ENCODE data around the gene OST4.

The OST4 gene

DNA sequence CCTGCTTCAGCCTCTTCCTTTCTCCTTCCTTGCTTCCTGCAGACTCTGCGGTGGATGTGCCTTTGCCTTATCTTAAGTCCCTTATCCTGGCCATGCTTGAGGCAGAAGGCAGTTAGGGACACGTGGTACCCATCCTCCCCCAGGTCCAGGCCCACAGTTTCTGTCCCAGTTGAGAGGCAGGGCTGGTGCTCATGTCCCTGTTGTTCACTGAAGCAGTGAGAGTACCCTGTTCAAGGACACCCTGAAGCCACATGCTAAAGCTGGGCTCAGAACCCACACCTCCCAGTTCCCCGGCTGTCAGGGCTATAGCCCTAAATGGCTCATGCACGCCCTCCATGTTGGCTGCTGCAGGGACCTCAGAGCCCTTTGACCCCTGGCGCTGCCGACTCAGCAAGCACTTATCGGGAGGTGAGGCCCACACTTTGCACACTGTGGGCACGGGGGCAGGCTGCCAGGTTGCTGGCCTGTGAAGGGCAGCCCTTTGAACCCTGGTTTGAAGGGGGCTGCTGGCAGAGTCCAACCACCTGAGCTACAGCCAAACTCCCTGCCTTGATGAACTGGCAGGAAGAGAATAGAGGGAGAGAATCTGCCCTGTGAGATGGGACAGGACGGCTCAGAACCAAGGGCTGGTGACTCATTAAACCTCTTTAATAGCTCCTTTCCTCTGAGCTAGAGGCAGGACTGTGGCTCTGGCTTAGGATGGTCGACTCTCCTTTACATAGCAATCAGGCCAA is 21.4 kb upstream of the OST4 start:
- DNase-seq, result no peak

DNA sequence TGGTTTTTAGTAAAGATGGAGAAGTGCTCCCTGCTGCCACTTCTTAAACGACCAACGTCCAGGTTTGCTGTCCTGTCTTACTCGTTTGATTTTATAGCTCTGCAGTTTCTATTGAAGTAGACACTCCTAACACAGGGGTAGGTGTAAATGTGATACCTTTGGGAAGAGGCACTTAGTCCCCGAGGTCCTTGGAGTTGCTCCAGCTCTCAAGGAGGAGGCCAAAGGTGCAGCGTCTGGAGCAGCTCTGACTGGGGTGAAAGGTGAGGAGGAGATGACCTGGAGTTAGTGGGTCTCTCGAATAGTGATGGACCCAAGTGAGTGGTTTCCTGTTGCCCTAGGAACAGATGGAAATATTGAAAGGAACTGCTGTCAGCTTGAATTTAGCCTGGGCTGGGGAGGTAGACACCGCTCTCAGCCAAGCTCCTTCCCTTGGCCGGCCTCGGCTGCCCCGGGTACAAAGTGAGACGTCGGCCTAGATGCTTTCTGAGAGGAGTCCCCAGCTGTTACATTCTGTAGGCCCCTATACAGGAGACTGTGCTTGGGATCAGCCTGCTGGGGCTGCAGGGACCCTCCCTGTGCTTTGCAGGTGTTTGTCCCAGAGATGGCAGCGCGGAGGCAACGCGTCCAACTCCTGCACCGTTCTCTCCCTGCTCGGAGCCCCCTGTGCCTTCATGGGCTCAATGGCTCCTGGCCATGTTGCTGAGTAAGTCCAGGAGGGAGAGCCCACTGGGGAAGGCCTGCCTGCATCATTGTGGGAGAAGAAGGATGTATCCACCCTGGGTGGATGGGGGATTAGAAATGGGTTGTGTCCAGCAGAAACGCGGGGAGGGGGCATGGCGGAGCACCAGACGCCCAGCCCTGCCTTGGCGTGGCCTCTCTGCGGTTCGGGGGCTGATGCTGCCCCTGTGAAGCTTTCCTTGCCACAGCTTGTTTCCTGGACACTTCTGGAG is 20.6 kb upstream of the OST4 start:
- no peak for DNase-seq

DNA sequence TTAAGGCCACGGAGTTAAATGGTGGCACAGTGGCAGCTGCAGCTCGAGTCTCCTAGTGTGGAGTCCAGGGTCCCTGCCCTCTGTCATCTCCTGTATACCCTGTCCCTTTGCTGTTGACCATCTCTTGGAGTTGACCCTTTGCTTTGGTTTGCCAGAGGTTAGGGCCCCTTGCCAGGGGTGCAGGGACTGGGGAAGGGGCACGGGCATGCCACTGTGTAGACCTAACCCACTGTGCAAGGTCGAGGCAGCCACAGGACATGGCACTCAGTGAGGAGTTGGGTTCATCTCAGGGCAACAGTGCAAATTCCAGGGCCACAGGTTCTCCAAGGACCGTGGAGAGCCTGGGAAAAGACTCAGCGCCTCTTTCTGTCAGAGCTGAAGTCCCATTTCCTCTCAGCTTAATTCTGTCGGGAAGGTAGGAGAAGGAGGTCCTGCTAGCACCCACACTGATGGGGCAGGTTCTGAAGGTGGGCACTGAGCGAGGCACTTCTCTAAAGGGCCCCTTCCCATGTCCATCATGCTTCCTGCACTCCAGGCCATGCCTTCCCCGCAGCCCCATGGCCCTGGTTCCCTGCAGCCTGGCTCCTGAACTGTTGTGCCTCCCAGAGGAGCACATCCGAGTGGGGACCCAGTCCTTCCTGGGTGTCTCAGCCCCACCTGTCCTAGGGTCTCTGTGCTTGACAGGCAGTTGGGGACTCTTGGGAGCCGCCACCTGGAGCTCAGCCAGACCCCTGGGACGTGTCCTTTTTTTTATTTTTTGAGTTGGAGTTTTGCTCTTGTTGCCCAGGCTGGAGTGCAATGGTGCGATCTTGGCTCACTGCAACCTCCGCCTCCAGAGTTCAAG is 17.9 kb upstream of the OST4 start:
- DNase-seq, result no peak

DNA sequence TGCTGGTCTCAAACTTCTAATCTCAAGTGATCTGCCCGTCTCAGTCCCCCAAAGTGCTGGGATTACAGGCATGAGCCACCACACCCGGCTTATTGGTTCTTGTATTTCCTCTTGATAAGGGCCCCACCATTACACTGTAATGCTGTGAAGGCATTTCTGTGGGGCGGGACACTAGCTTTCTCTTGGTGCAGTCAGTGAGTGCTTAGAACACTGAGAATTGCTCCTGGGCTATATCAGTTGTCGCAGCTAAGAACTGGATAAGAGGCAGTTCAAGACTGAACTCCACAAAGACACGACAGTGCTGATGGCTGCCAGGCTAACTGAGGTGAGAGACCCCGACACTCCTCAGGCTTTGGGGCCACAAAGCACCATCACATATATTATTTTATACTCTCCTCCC is 17.2 kb upstream of the OST4 start:
- no peak for DNase-seq

DNA sequence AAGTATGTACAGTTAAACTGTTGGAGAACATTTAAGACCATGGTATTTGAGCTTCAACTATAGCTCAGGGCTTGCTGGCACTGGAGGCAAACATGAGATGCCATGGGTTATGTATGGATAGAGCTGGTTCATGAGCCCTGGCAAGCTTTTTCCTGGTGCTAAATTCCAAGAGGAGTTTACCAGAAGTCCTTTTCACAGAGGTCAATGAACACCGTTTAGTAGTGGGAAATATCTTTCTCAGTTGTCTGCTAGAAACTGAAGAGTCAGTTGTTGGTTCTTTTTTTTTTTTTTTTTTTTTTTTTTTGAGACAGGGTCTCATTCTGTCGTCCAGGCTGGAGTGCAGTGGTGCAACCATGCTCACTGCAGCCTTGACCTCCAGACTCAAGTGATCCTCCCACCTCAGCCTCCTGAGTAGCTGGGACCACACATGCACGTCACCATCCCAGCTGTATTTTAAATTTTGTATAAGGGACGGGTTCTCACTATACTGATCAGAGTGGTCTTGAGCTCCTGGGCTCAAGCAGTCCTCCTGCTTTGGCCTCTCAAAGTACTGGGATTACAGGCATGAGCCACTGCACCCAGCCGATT is 16.5 kb upstream of the OST4 start:
- no peak for DNase-seq

DNA sequence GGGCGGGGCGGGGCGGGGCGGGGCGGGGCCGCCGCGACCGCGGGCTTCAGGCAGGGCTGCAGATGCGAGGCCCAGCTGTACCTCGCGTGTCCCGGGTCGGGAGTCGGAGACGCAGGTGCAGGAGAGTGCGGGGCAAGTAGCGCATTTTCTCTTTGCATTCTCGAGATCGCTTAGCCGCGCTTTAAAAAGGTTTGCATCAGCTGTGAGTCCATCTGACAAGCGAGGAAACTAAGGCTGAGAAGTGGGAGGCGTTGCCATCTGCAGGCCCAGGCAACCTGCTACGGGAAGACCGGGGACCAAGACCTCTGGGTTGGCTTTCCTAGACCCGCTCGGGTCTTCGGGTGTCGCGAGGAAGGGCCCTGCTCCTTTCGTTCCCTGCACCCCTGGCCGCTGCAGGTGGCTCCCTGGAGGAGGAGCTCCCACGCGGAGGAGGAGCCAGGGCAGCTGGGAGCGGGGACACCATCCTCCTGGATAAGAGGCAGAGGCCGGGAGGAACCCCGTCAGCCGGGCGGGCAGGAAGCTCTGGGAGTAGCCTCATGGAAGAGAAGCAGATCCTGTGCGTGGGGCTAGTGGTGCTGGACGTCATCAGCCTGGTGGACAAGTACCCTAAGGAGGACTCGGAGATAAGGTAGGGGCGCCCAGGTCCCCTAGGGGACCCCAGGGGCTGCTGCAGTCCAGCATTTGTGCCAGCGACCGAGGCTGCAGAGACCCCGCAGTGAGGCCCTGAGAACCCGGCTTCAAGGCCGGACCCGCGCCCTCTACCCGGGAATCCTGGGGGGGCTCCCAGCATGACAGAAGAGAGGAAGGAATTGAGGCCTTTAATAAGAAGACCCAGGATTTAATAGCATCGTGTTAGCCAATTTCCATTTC is 15.5 kb upstream of the OST4 start, which contains the start of gene KHK:
KHK (plus strand) TSS at position 49 of the 870 bp plus-strand sequence; CDS start at position 537, 488 bp downstream.
- no peak for DNase-seq

DNA sequence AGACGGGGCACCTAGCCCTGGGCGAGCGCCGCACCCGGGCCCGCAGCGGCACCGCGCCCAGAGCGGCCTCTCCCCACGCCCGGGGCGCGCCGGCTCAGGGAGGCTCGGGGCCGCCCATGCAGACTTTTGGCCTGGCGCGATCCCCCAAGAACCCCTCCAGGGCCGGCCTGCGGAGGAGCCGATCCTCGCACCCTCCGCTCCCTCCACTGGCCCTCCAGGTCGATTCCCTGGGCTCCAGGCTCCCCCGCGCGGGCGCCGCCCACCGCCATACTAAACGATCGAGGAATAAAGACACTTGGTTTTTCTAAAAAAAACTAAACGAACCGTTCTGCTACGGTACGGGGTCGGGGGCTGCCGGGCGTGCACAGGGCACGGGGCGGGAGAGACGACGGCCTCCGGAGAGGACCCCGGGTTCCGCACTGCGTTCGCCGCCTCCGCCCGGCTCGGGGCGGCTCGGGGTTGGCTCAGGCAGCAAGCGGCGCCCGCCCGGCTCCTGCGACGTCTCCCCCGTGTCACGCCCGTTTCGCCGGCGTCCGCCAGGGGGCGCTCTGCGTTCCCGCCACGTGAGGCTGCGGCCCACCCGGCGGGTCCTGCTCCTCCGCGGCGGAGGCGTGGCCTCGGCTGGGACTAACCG is 14.8 kb upstream of the OST4 start:
- peak; percentile 90 to 99 for DNase-seq

DNA sequence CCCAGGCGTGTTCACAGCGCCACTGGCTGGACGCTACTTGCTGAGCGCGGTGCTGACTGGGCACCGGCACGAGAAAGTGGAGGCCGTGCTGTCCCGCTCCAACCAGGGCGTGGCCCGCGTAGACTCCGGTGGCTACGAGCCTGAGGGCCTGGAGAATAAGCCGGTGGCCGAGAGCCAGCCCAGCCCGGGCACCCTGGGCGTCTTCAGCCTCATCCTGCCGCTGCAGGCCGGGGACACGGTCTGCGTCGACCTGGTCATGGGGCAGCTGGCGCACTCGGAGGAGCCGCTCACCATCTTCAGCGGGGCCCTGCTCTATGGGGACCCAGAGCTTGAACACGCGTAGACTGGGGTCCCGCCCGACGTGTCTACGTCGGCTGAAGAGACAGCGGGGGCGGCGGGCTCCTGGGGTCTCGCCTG is 14.2 kb upstream of the OST4 start:
- peak; percentile 53 to 64 for DNase-seq

DNA sequence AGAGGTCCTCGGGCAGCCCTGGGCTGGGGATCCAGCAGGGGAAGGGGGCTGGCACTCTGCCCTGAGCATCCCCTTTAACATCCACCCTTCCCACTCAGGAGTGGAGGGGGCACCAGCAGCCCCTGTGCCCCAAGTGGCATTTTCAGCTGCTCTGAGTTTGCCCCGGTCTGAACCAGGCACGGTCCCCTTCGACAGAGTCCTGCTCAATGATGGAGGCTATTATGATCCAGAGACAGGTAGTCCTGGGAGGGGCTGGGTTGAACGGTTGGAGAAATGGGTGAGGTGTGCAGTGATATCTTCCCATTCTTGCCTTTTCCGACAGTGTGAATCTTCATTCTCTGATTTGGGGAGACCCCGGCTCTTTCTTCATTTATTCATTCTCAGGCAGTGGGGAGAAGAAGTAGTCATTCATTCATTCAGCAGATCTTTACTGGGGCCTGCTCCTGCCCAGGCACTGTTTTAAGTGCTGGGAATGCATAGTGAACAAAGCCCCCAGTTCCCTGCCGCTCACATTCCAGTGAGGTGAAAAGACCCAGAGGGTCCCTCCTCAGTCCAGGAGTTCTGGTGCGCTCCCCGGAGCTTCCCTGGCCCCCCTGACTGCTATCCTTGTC is 13.7 kb upstream of the OST4 start:
- DNase-seq, result no peak

DNA sequence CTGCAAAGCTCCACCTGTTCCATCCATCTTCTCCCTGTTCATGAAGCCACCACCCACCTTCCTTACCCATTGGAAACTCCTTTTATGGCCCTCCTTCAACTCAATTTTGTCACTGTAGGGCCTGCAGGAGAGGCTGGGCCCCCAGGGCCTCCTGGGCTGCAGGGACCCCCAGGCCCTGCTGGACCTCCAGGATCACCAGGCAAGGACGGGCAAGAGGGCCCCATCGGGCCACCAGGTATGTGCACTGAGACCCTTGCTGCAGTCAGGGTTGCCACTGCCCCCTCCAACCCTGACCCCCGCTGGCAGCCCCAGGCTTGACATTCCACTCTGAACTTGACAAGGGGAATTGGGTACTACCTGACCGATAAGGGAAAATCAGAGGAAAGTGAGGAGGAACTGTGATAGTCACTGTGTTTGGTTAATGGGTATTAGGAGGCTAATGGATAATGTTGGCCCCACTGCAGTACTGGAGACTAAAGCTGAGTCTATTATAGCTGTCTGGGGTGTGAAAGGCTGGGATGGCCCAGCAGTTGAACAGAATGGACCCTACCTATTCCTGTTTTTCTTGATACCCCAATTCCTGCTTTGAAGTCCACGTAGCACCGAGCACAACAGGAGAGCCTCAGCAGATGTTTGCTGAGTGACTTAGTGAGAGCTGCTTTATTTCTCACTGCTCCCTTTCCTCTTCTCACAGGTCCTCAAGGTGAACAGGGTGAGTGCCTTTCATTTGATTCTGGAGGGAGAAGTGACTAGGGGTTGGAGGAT is 13.0 kb upstream of the OST4 start:
- no peak for DNase-seq

DNA sequence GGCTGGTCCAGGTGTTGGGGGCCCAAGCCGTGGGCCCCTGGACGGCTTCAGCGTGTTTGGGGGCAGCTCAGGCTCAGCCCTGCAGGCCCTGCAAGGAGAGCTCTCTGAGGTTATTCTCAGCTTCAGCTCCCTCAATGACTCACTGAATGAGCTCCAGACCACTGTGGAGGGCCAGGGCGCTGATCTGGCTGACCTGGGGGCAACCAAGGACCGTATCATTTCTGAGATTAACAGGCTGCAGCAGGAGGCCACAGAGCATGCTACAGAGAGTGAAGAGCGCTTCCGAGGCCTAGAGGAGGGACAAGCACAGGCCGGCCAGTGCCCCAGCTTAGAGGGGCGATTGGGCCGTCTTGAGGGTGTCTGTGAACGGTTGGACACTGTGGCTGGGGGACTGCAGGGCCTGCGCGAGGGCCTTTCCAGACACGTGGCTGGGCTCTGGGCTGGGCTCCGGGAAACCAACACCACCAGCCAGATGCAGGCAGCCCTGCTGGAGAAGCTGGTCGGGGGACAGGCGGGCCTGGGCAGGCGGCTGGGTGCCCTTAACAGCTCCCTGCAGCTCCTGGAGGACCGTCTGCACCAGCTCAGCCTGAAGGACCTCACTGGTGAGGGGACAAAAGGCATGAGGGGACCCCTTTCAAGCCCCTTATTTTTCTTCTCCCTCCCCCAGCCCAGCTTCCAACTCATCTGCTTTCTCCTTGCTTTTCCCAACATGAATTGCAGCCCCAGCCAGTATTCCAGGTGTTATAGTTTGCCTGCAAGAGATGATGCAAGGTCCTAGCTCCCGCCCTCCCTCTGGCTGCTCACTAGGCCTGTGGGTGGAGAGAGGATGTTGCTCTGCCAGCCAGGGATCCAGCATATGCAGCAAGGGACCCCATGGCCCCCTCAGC is 12.2 kb upstream of the OST4 start:
- DNase-seq, result no peak

DNA sequence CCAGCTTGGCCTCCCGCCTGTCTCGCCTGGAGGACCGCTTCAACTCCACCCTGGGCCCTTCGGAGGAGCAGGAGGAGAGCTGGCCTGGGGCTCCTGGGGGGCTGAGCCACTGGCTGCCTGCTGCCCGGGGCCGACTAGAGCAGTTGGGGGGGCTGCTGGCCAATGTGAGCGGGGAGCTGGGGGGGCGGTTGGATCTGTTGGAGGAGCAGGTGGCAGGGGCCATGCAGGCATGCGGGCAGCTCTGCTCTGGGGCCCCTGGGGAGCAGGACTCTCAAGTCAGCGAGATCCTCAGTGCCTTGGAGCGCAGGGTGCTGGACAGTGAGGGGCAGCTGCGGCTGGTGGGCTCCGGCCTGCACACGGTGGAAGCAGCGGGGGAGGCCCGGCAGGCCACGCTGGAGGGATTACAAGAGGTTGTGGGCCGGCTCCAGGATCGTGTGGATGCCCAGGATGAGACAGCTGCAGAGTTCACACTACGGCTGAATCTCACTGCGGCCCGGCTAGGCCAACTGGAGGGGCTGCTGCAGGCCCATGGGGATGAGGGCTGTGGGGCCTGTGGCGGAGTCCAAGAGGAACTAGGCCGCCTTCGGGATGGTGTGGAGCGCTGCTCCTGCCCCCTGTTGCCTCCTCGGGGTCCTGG is 11.4 kb upstream of the OST4 start:
- no peak for DNase-seq

DNA sequence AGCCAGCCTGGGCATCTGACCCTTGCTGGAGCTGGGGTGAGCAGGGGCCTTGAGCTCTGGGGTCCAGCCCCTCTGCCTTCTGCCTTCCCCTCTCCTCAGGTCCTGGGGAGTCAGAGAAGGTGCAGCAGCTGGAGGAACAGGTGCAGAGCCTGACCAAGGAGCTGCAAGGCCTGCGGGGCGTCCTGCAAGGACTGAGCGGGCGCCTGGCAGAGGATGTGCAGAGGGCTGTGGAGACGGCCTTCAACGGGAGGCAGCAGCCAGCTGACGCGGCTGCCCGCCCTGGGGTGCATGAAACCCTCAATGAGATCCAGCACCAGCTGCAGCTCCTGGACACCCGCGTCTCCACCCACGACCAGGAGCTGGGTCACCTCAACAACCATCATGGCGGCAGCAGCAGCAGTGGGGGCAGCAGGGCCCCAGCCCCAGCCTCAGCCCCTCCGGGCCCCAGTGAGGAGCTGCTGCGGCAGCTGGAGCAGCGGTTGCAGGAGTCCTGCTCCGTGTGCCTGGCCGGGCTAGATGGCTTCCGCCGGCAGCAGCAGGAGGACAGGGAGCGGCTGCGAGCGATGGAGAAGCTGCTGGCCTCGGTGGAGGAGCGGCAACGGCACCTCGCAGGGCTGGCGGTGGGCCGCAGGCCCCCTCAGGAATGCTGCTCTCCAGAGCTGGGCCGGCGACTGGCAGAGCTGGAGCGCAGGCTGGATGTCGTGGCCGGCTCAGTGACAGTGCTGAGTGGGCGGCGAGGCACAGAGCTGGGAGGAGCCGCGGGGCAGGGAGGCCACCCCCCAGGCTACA is 10.7 kb upstream of the OST4 start:
- DNase-seq, result no peak

DNA sequence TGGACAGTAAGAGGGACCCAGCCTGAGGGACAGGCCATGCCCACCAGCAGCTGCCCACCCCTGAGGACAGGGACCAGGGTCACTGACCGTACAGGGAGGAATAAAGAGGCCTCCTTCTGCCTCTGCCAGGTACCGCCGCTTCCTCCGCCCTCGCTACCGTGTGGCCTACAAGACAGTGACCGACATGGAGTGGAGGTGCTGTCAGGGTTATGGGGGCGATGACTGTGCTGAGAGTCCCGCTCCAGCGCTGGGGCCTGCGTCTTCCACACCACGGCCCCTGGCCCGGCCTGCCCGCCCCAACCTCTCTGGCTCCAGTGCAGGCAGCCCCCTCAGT is 9.1 kb upstream of the OST4 start:
- DNase-seq, result no peak

DNA sequence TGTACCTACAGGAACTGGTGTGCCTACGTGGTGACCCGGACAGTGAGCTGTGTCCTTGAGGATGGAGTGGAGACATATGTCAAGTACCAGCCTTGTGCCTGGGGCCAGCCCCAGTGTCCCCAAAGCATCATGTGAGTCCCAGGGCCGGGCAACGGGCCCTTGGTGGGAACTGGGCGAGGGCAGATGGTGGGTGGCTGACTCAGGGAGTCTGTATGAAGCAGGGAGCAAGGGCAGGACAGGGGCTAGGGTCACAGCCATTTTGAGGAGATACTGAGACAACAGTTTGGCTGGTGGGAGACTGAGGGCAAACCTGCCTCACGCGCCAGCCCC is 8.7 kb upstream of the OST4 start:
- DNase-seq, result peak in 1 of 2 donors; percentile 42

DNA sequence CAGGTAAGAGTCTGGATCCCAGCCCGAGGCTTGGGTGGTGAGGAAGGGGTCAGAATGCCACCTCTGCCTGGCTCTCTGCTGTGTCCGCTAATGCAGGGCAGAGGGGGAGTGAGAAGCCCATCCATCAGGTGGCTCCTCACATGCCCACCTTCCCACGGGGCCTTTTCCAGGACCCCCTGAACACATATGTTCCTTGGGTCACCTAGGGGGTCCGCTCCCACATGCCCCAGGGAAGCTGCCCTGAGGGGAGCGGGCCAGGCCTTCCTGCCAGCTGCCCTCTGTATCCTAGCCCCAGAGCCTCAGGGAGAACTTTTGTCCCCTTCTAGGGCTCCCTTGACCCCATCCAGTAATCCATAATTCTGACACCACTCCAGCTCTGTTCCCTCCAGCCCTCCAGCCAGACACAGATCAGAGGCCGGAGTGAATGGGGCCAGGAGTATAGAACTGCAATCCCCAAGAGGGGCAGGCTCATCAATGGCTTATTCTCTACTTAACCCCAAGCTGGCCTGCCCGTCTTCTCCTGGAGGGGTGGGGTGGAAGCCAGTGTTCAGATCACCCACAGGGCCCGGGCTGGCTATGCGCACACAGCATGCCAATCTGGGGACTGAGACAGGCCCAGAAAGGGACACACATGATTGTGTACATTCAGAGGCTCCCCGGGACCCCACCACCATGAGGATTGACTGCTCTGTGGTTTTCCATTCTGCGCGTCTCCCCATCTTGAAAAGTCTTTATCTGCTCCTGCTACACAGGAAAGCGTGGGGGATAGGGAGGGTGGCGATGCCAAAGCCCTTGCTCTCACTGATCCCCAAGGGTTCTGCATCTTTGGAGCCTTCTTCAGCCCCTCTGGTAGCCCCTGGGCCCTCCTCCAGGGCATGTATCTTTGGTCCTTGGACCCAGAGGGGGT is 8.0 kb upstream of the OST4 start:
- no peak for DNase-seq

Measured in inflammatory macrophage treated with lipopolysaccharide for 1 hour (primary cell).